HepG2 (cell line): Measurements from ENCODE around the gene ANKRD52. TPM values are rescaled to one million over a fixed set of nuclear protein-coding genes. Genes with fewer than 3 reads are reported as not detected.

ENCODE experiments used
- AHR ChIP-seq: IDR thresholded peaks from 2 replicates; pipeline ENCODE4 v1.6.1; 2018; ENCODE audit warnings: missing genetic modification reagents, missing compliant biosample characterization
- ARNT2 ChIP-seq: sonication (generic); formaldehyde crosslinking; IDR thresholded peaks from 2 replicates; pipeline ENCODE4 v1.8.0; 2022; ENCODE audit warnings: mild to moderate bottlenecking, low read depth, missing genetic modification reagents, moderate library complexity
- BHLHE40 ChIP-seq: IDR thresholded peaks from 2 replicates; pipeline ENCODE4 v1.6.1; 2011; ENCODE audit warnings: low read length, improper control_type of control experiment
- FOSL2 ChIP-seq: sonication (generic); formaldehyde crosslinking; IDR thresholded peaks from 2 replicates; pipeline ENCODE4 v1.4.0; 2020; ENCODE audit warnings: missing genetic modification reagents
- HMGXB4 ChIP-seq, 2 experiments: sonication (generic) in 1 of 2; formaldehyde crosslinking in 1 of 2; IDR thresholded peaks; 2 replicates each; pipeline versions ENCODE4 v1.4.0 to v1.6.1; 2018 to 2020; ENCODE audit warnings: missing genetic modification reagents in 2 of 2, borderline replicate concordance in 1 of 2, low read depth in 1 of 2, mild to moderate bottlenecking in 1 of 2, missing biosample characterization in 1 of 2
- HNRNPUL1 ChIP-seq: fragments of 200-400 bp; formaldehyde crosslinking; IDR thresholded peaks from 2 replicates; pipeline ENCODE4 v1.6.1; 2017; ENCODE audit warnings: low read depth, mild to moderate bottlenecking, low read length, moderate library complexity
- ISL2 ChIP-seq: sonication (generic); formaldehyde crosslinking; IDR thresholded peaks from 2 replicates; pipeline ENCODE4 v1.5.0; 2020; ENCODE audit warnings: missing genetic modification reagents
- JUND ChIP-seq: sonication (generic); formaldehyde crosslinking; IDR thresholded peaks from 2 replicates; pipeline ENCODE4 v1.8.0; 2022; ENCODE audit warnings: mild to moderate bottlenecking, missing genetic modification reagents
- KLF9 ChIP-seq: IDR thresholded peaks from 2 replicates; pipeline ENCODE4 v1.6.1; 2016; ENCODE audit warnings: low read depth
- NR2F6 ChIP-seq, 2 experiments: IDR thresholded peaks; 2 replicates each; pipeline ENCODE4 v1.6.1; 2016; ENCODE audit warnings: antibody characterized with exemption in 1 of 2, mild to moderate bottlenecking in 1 of 2
- RAD51 ChIP-seq: fragments of 450-650 bp; IDR thresholded peaks from 2 replicates; pipeline ENCODE4 v1.6.1; 2016; ENCODE audit warnings: borderline replicate concordance
- SIX1 ChIP-seq: sonication (generic); formaldehyde crosslinking; IDR thresholded peaks from 2 replicates; pipeline ENCODE4 v1.4.0; 2020; ENCODE audit warnings: missing genetic modification reagents, borderline replicate concordance
- U2AF2 ChIP-seq: fragments of 200-400 bp; formaldehyde crosslinking; IDR thresholded peaks from 2 replicates; pipeline ENCODE4 v1.6.1; 2017; ENCODE audit warnings: low read depth, mild to moderate bottlenecking, low read length
- ZC3H4 ChIP-seq: sonication (generic); formaldehyde crosslinking; IDR thresholded peaks from 2 replicates; pipeline ENCODE4 v1.4.0; 2020; ENCODE audit warnings: missing genetic modification reagents, borderline replicate concordance
- ZNF12 ChIP-seq: sonication (generic); formaldehyde crosslinking; IDR thresholded peaks from 2 replicates; pipeline ENCODE4 v1.5.0; 2020; ENCODE audit warnings: missing genetic modification reagents
- ZNF264 ChIP-seq: sonication (generic); formaldehyde crosslinking; IDR thresholded peaks from 2 replicates; pipeline ENCODE4 v1.4.0; 2020; ENCODE audit warnings: missing genetic modification reagents
- ZNF30 ChIP-seq: sonication (generic); formaldehyde crosslinking; IDR thresholded peaks from 2 replicates; pipeline ENCODE4 v1.5.0; 2020; ENCODE audit warnings: mild to moderate bottlenecking, missing genetic modification reagents
- ZNF326 ChIP-seq: sonication (generic); formaldehyde crosslinking; IDR thresholded peaks from 2 replicates; pipeline ENCODE4 v1.4.0; 2020; ENCODE audit warnings: missing genetic modification reagents, borderline replicate concordance
- ZNF567 ChIP-seq: sonication (generic); formaldehyde crosslinking; IDR thresholded peaks from 2 replicates; pipeline ENCODE4 v1.8.1; 2023; ENCODE audit warnings: mild to moderate bottlenecking, missing genetic modification reagents, borderline replicate concordance
- ZNF614 ChIP-seq: IDR thresholded peaks from 2 replicates; pipeline ENCODE4 v1.6.1; 2018; ENCODE audit warnings: missing biosample characterization, missing genetic modification reagents, inconsistent platforms, borderline replicate concordance
- ZNF878 ChIP-seq: sonication (generic); formaldehyde crosslinking; IDR thresholded peaks from 2 replicates; pipeline ENCODE4 v1.8.1; 2023; ENCODE audit warnings: mild to moderate bottlenecking, missing genetic modification reagents, moderate library complexity
- ZXDC ChIP-seq: sonication (generic); formaldehyde crosslinking; IDR thresholded peaks from 2 replicates; pipeline ENCODE4 v1.5.0; 2020; ENCODE audit warnings: mild to moderate bottlenecking, missing genetic modification reagents
- polyA plus RNA-seq, 8 experiments: library from polyadenylated mRNA; depleted of rRNA in 3 of 8; stranded (reverse) in 7 of 8; unstranded in 1 of 8; fragments of >200 nt; fragmentation: Illumina TruSeq in 4 of 8; extraction: Trizol in 4 of 8; gene quantifications; 2 replicates each; pipeline versions ENCODE4 v1.2.1 to v1.2.3, GENCODE V29; 2011 to 2016; ENCODE audit warnings: low read depth in 4 of 8, missing spikeins in 1 of 8, mixed read lengths in 1 of 8; ENCODE audit not compliant: insufficient read depth in 1 of 8
- total RNA-seq, 5 experiments: library from RNA; depleted of rRNA; stranded (reverse); fragments of >200 nt; fragmentation: Illumina TruSeq; extraction: Trizol; gene quantifications; 2 replicates each; pipeline ENCODE4 v1.2.3, GENCODE V29; 2016; ENCODE audit warnings: low read depth in 1 of 5
- TF ChIP-seq, protein P1 (sequence below): sonication (generic); formaldehyde crosslinking; IDR thresholded peaks from 2 replicates; pipeline ENCODE4 v1.8.1; 2023; ENCODE audit warnings: mild to moderate bottlenecking, missing genetic modification reagents
- TF ChIP-seq, protein P2 (sequence below): sonication (generic); formaldehyde crosslinking; IDR thresholded peaks from 2 replicates; pipeline ENCODE4 v1.5.0; 2020; ENCODE audit warnings: missing genetic modification reagents, mild to moderate bottlenecking, borderline replicate concordance

ANKRD52 gene
- total and polyA plus RNA-seq, 2 of the 13 experiments (the other 11 are each of a cell fraction or from before 2014, with no cell fraction given): 7.8 to 9.2 TPM

- TF ChIP-seq ZXDC (CRISPR knock-in tag) (peak; percentile 99), ARNT2 (peak; percentile 64; the same call in 1 of the 2 replicates), SIX1 (CRISPR knock-in tag) (no peak), ZNF12 (0 out of 2 replicates have a peak, but pooled peaks have one; percentile 23), BHLHE40 (no peak), ZNF264 (CRISPR knock-in tag) (no peak), RAD51 (no peak), NR2F6 (IDR thresholded peaks at IDR 0.05) (peak; percentile 52), NR2F6 (CRISPR knock-in tag; IDR thresholded peaks at IDR 0.05) (no peak), ZNF567 (CRISPR knock-in tag) (0 out of 2 replicates have a peak, but pooled peaks have one; percentile 67), AHR (CRISPR knock-in tag) (no peak), U2AF2 (no peak), ZNF326 (CRISPR knock-in tag) (no peak; the same call in 1 of the 2 replicates), HMGXB4 (CRISPR knock-in tag; IDR thresholded peaks at IDR 0.05; ENCODE audit: borderline replicate concordance in 1 of 2, low read depth in 1 of 2) (peak; percentile 46 to 78; a peak in 3 of 4 replicates), ZNF30 (0 out of 2 replicates have a peak, but pooled peaks have one; percentile 72), ISL2 (CRISPR knock-in tag) (no peak), FOSL2 (peak; percentile 18; the same call in 1 of the 2 replicates), KLF9 (no peak; the same call in 1 of the 2 replicates), ZNF614 (CRISPR knock-in tag) (no peak), JUND (no peak), ZNF878 (0 out of 2 replicates have a peak, but pooled peaks have one; percentile 31), HNRNPUL1 (no peak), ZC3H4 (CRISPR knock-in tag) (no peak)
- TF ChIP-seq, protein P1, sequence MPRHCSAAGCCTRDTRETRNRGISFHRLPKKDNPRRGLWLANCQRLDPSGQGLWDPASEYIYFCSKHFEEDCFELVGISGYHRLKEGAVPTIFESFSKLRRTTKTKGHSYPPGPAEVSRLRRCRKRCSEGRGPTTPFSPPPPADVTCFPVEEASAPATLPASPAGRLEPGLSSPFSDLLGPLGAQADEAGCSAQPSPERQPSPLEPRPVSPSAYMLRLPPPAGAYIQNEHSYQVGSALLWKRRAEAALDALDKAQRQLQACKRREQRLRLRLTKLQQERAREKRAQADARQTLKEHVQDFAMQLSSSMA (CRISPR knock-in tag): no peak
- TF ChIP-seq, protein P2, sequence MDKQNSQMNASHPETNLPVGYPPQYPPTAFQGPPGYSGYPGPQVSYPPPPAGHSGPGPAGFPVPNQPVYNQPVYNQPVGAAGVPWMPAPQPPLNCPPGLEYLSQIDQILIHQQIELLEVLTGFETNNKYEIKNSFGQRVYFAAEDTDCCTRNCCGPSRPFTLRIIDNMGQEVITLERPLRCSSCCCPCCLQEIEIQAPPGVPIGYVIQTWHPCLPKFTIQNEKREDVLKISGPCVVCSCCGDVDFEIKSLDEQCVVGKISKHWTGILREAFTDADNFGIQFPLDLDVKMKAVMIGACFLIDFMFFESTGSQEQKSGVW (CRISPR knock-in tag): no peak
These were observed 41.9 kb upstream of the ANKRD52 start, which contains the start of gene CS (continued) for GRCh38 chr12:56299853-56300643.
